Measurements from ENCODE around the gene ADPRHL1.

DNA sequence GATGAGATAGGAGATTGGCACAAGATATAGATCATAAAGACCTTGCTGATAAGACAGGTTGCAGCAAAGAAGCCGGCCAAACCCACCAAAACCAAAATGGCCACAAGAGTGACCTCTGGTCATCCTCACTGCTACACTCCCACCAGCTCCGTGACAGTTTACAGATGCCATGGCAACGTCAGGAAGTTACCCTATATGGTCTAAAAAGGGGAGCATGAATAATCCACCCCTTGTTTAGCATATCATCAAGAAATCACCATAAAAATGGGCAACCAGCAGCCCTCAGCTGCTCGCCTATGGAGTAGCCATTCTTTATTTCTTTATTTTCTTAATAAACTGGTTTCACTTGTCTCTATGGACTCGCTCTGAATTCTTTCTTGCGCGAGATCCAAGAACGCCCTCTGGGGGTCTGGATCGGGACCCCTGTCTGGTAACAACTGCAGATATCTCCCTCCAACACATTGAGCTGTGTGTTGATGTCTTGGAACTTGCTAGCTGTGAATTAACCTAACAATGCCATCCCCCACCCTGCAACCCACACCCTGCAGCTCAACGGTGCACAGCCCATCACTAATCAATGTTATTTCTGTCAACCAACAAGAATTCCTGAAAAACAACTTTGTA, 62.3 kb downstream of the ADPRHL1 start:
- TF ChIP-seq, protein P1, sequence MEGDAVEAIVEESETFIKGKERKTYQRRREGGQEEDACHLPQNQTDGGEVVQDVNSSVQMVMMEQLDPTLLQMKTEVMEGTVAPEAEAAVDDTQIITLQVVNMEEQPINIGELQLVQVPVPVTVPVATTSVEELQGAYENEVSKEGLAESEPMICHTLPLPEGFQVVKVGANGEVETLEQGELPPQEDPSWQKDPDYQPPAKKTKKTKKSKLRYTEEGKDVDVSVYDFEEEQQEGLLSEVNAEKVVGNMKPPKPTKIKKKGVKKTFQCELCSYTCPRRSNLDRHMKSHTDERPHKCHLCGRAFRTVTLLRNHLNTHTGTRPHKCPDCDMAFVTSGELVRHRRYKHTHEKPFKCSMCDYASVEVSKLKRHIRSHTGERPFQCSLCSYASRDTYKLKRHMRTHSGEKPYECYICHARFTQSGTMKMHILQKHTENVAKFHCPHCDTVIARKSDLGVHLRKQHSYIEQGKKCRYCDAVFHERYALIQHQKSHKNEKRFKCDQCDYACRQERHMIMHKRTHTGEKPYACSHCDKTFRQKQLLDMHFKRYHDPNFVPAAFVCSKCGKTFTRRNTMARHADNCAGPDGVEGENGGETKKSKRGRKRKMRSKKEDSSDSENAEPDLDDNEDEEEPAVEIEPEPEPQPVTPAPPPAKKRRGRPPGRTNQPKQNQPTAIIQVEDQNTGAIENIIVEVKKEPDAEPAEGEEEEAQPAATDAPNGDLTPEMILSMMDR (conservative IDR thresholded peaks at IDR 0.05): no peak
- TF ChIP-seq EZH2 (IDR thresholded peaks at IDR 0.05; ENCODE audit: low read depth): no peak
